WTC11 (cell line): Measurements from ENCODE around the gene DDX25.

Experiments
- ATF6 ChIP-seq: sonication (generic); formaldehyde crosslinking; IDR thresholded peaks from 2 replicates; pipeline ENCODE4 v1.8.1; 2023; ENCODE audit warnings: mild to moderate bottlenecking, missing genetic modification reagents
- CTCF ChIP-seq: fragments of 200-600 bp; IDR thresholded peaks from 2 replicates; pipeline ENCODE4 v1.8.0; 2022; ENCODE audit warnings: antibody characterized with exemption
- ZBTB21 ChIP-seq: sonication (generic); formaldehyde crosslinking; IDR thresholded peaks from 2 replicates; pipeline ENCODE4 v1.8.1; 2023; ENCODE audit warnings: mild to moderate bottlenecking, missing genetic modification reagents, borderline replicate concordance

DNA sequence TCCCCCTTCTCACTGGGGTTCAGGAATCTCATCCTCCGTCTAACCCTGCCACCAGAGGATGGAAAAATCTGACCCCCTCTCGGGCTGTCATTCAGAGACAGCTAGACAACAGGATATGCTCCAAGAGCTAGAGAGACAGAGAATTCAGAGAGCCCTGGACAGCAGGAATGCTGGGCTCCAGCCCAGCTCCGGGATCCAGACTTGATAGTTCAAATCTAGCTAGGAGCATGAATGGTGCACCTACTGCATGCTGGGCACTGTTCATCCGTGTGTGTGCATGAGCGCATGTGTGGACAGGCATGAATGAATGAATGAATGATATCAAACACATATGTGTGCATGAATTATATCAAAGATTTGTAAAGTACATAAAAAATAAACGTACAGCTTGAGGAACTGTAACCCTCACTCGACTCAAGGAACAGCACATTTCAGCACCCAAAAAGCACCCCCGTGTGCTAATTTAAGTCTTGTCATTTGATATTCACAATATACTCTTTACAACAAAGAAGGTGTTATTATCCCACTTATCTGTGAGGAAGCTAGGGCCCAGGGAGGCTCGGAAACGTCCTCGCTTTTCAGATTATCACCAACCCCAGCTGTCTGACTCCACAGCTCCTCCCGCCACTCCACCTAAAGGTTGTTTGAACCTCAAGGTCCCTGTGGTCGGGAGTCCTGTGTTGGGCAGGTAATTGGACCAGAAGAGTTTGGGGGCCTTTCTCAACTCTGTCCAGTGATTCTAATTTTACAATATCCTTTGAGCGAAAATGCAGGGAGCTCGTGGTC lies 40.9 kb downstream of the DDX25 start:
- TF ChIP-seq CTCF (no peak), ATF6 (CRISPR knock-in tag) (no peak), ZBTB21 (CRISPR knock-in tag) (no peak)
